ENCODE measurements around the gene NNT. TPM values are rescaled to one million over a fixed set of nuclear protein-coding genes. Genes with fewer than 3 reads are reported as not detected.

The NNT gene
- total and polyA plus RNA-seq, 9 of the 15 experiments (the other 6 are each of a cell fraction or from before 2014, with no cell fraction given), result 21.9 to 68.6 (median 42.2) TPM

DNA sequence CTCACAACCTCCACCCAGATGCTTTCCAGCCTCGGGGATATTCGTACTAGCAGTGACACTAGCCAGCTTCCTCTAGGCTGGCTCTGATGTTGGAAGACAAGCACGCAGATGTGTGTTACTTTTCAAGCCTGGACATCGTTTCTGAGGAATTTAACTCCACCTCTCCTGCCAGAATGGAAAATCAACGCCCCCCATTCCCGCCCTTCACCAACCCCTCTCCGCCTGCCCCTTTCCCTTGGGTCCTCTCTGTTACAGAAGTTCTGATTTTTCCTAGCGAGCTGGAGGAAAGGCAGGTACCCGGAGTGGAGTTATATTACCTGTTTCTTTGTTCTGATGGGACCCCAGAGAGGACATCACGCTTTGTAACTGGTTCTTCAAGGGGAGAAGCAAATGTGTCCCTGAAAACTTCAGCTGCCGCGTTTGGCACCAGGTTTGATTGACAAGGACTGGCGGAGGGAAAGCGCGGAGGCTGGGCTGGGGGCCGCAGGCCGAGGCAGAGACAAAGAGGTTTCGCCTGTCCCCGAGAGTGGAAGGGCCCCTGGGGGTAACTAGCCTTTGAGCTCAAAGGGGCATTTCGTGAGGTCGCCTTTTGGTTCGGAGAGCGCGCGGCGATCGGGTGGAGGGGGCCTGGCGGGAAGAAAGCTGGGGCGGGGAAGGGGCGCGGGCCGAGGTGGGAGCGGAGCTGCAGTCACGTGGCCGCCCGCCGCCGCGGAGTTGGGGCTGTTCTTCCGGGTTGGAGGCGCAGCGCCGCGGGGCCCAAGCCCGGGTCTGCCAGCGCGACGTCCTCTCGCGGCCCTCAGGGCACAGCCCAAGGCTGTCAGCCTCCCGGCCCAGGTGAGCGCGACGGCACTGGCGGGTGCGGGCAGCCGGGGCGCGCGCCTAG is at the start of gene NNT (continued):
- TF ChIP-seq STAG1 (CRISPR knock-in tag; IDR thresholded peaks at IDR 0.05; ENCODE audit: borderline replicate concordance), result no peak
- no peak; the same call in 1 of the 2 replicates for TF ChIP-seq ZNF695 (CRISPR knock-in tag; IDR thresholded peaks at IDR 0.05)
- no peak for TF ChIP-seq CREBBP (IDR thresholded peaks at IDR 0.05; ENCODE audit: low read depth, low read length)
- no peak for TF ChIP-seq ZNF143 (CRISPR knock-in tag; IDR thresholded peaks at IDR 0.05)
- TF ChIP-seq, protein P1, sequence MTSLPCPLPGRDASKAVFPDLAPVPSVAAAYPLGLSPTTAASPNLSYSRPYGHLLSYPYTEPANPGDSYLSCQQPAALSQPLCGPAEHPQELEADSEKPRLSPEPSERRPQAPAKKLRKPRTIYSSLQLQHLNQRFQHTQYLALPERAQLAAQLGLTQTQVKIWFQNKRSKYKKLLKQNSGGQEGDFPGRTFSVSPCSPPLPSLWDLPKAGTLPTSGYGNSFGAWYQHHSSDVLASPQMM (CRISPR knock-in tag; IDR thresholded peaks at IDR 0.05), result no peak
- no peak for TF ChIP-seq NCOA4 (IDR thresholded peaks at IDR 0.05; ENCODE audit: partially characterized antibody)
- no peak for TF ChIP-seq DNMT1 (IDR thresholded peaks at IDR 0.05)
- TF ChIP-seq, protein P2, sequence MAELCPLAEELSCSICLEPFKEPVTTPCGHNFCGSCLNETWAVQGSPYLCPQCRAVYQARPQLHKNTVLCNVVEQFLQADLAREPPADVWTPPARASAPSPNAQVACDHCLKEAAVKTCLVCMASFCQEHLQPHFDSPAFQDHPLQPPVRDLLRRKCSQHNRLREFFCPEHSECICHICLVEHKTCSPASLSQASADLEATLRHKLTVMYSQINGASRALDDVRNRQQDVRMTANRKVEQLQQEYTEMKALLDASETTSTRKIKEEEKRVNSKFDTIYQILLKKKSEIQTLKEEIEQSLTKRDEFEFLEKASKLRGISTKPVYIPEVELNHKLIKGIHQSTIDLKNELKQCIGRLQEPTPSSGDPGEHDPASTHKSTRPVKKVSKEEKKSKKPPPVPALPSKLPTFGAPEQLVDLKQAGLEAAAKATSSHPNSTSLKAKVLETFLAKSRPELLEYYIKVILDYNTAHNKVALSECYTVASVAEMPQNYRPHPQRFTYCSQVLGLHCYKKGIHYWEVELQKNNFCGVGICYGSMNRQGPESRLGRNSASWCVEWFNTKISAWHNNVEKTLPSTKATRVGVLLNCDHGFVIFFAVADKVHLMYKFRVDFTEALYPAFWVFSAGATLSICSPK (IDR thresholded peaks at IDR 0.05; ENCODE audit: borderline replicate concordance), result no peak
- TF ChIP-seq TEAD2 (tag; IDR thresholded peaks at IDR 0.05), result no peak
- TF ChIP-seq KAT2B (IDR thresholded peaks at IDR 0.05; ENCODE audit: low read depth, low read length), result no peak
- no peak; the same call in 1 of the 2 replicates for TF ChIP-seq ZNF263 (CRISPR knock-in tag; IDR thresholded peaks at IDR 0.05; ENCODE audit: borderline replicate concordance)
- no peak for TF ChIP-seq KDM2B (CRISPR knock-in tag; IDR thresholded peaks at IDR 0.05)
- no peak for TF ChIP-seq MEF2D (tag; conservative IDR thresholded peaks at IDR 0.05; ENCODE audit: low read depth)
- TF ChIP-seq, protein P3, sequence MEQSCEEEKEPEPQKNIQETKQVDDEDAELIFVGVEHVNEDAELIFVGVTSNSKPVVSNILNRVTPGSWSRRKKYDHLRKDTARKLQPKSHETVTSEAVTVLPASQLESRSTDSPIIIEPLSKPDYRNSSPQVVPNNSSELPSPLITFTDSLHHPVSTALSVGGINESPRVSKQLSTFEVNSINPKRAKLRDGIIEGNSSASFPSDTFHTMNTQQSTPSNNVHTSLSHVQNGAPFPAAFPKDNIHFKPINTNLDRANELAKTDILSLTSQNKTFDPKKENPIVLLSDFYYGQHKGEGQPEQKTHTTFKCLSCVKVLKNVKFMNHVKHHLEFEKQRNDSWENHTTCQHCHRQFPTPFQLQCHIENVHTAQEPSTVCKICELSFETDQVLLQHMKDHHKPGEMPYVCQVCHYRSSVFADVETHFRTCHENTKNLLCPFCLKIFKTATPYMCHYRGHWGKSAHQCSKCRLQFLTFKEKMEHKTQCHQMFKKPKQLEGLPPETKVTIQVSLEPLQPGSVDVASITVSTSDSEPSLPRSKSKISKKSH (CRISPR knock-in tag; IDR thresholded peaks at IDR 0.05), result no peak
- TF ChIP-seq, protein P4, sequence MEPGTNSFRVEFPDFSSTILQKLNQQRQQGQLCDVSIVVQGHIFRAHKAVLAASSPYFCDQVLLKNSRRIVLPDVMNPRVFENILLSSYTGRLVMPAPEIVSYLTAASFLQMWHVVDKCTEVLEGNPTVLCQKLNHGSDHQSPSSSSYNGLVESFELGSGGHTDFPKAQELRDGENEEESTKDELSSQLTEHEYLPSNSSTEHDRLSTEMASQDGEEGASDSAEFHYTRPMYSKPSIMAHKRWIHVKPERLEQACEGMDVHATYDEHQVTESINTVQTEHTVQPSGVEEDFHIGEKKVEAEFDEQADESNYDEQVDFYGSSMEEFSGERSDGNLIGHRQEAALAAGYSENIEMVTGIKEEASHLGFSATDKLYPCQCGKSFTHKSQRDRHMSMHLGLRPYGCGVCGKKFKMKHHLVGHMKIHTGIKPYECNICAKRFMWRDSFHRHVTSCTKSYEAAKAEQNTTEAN (CRISPR knock-in tag; IDR thresholded peaks at IDR 0.05), result no peak
- TF ChIP-seq EGR1 (conservative IDR thresholded peaks at IDR 0.05), result 0 out of 2 replicates have a peak, but pooled peaks have one; percentile 2
- no peak for TF ChIP-seq NCOA2 (IDR thresholded peaks at IDR 0.05; ENCODE audit: partially characterized antibody in 2 of 2)
- peak; percentile 90 for TF ChIP-seq SAP30 (IDR thresholded peaks at IDR 0.05; ENCODE audit: borderline replicate concordance, insufficient read depth, low read depth, low read length, poor library complexity, severe bottlenecking)
- no peak for TF ChIP-seq ZNF507 (tag; conservative IDR thresholded peaks at IDR 0.05)
- no peak for TF ChIP-seq GTF2F1 (IDR thresholded peaks at IDR 0.05; ENCODE audit: low read depth, low read length)
- TF ChIP-seq, protein P5, sequence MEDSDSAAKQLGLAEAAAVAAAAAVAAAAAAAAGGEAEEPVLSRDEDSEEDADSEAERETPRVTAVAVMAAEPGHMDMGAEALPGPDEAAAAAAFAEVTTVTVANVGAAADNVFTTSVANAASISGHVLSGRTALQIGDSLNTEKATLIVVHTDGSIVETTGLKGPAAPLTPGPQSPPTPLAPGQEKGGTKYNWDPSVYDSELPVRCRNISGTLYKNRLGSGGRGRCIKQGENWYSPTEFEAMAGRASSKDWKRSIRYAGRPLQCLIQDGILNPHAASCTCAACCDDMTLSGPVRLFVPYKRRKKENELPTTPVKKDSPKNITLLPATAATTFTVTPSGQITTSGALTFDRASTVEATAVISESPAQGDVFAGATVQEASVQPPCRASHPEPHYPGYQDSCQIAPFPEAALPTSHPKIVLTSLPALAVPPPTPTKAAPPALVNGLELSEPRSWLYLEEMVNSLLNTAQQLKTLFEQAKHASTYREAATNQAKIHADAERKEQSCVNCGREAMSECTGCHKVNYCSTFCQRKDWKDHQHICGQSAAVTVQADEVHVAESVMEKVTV (CRISPR knock-in tag; IDR thresholded peaks at IDR 0.05), result no peak

All from K562 (cell line).